Astrocyte (in vitro differentiated cells and primary cell): Measurements from ENCODE around the gene LRRC8A. TPM values are rescaled to one million over a fixed set of nuclear protein-coding genes. Genes with fewer than 3 reads are reported as not detected.
"Not testable (repeated sequence)": the region's sequence is repeated elsewhere in the genome, so short reads cannot be mapped to it uniquely, and the experiment has no call there.

Experiments used
- DNase-seq: peaks from one replicate; pipeline ENCODE4 v3.0.0-alpha.2; 2010; ENCODE audit warnings: low read depth
- FAIRE-seq: peaks from 2 replicates; lab custom pipeline; 2011; peaks lifted over from hg19 to GRCh38; lab: Jason Lieb, UNC
- H2AFZ ChIP-seq: 2 replicates; pipeline ENCODE4 v1.6.0; 2012; ENCODE audit warnings: low read depth, low read length, inconsistent platforms
- H3K27ac ChIP-seq: 2 replicates; pipeline ENCODE4 v1.5.1; 2011; ENCODE audit warnings: low read depth, low read length, inconsistent platforms
- H3K27me3 ChIP-seq: 2 replicates; pipeline ENCODE4 v1.6.0; 2011; ENCODE audit warnings: low read length, inconsistent platforms; ENCODE audit not compliant: insufficient read depth
- H3K36me3 ChIP-seq: 2 replicates; pipeline ENCODE4 v1.5.1; 2011; ENCODE audit warnings: low read length, inconsistent platforms; ENCODE audit not compliant: insufficient read depth
- H3K4me1 ChIP-seq: 2 replicates; pipeline ENCODE4 v1.5.1; 2011; ENCODE audit warnings: low read length, inconsistent platforms; ENCODE audit not compliant: insufficient read depth
- H3K4me2 ChIP-seq: 2 replicates; pipeline ENCODE4 v1.6.0; 2012; ENCODE audit warnings: low read length, inconsistent platforms
- H3K4me3 ChIP-seq: 2 replicates; pipeline ENCODE4 v1.5.1; 2011; ENCODE audit warnings: low read depth, mild to moderate bottlenecking, low read length, inconsistent platforms; ENCODE audit not compliant: insufficient read depth
- H3K79me2 ChIP-seq: 2 replicates; pipeline ENCODE4 v1.6.0; 2012; ENCODE audit warnings: mild to moderate bottlenecking, low read length, inconsistent platforms; ENCODE audit not compliant: insufficient read depth
- H3K9ac ChIP-seq: 2 replicates; pipeline ENCODE4 v1.6.0; 2012; ENCODE audit warnings: mild to moderate bottlenecking, low read length, inconsistent platforms
- H3K9me3 ChIP-seq: 2 replicates; pipeline ENCODE4 v1.5.1; 2012; ENCODE audit warnings: low read depth, mild to moderate bottlenecking, low read length, inconsistent platforms; ENCODE audit not compliant: insufficient read depth
- H4K20me1 ChIP-seq: 2 replicates; pipeline ENCODE4 v1.6.0; 2012; ENCODE audit warnings: low read length, inconsistent platforms; ENCODE audit not compliant: insufficient read depth
- H3K27ac Mint-ChIP-seq: one replicate; pipeline ENCODE4 v1.8.0; 2021; ENCODE audit warnings: mild to moderate bottlenecking, mixed read lengths; ENCODE audit not compliant: unreplicated experiment
- H3K27me3 Mint-ChIP-seq: one replicate; pipeline ENCODE4 v1.8.0; 2021; ENCODE audit warnings: low read depth, mixed read lengths; ENCODE audit not compliant: unreplicated experiment
- H3K36me3 Mint-ChIP-seq: one replicate; pipeline ENCODE4 v1.8.0; 2021; ENCODE audit warnings: low read depth, mixed read lengths; ENCODE audit not compliant: unreplicated experiment
- H3K4me1 Mint-ChIP-seq: one replicate; pipeline ENCODE4 v1.8.0; 2021; ENCODE audit warnings: low read depth, mixed read lengths; ENCODE audit not compliant: unreplicated experiment
- H3K4me3 Mint-ChIP-seq: one replicate; pipeline ENCODE4 v1.8.0; 2021; ENCODE audit warnings: mild to moderate bottlenecking, moderate library complexity, mixed read lengths; ENCODE audit not compliant: unreplicated experiment
- H3K9me3 Mint-ChIP-seq: one replicate; pipeline ENCODE4 v1.8.0; 2021; ENCODE audit warnings: mild to moderate bottlenecking, mixed read lengths; ENCODE audit not compliant: unreplicated experiment
- EZH2 ChIP-seq: IDR thresholded peaks from 2 replicates; pipeline ENCODE4 v1.6.1; 2012; ENCODE audit warnings: mild to moderate bottlenecking, low read length, inconsistent platforms; ENCODE audit not compliant: insufficient read depth
- total RNA-seq: library from RNA; stranded (reverse); gene quantifications from 2 replicates; pipeline ENCODE4 v1.2.1, GENCODE V29; 2021
- TF ChIP-seq, protein P1 (sequence below): IDR thresholded peaks from 2 replicates; pipeline ENCODE4 v1.5.1; 2011; ENCODE audit warnings: low read depth, mild to moderate bottlenecking, inconsistent platforms, low read length, moderate library complexity; ENCODE audit not compliant: insufficient read depth

LRRC8A gene
- total RNA-seq, 1 donor from 2014 or later: 103 TPM

DNA sequence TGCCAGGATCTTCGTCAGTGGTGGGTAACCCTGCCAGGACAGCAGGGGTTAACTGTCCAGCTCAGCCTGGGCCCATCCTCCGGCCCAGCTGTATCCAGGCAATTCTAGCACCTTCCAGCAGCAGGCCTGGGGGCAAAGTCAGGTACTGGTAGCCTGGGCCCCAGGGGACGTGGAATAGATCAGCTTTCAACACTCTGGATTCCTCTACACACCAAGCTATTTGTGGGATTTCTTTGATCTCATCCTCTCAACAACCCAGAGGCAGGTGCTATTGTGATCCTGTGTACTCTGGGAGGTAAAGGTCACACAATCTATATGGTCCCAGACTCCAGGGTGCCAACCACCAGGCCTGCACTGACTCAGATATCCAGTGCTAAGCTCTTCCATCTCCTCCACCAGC is 43.6 kb upstream of the LRRC8A start:
- no peak overlapping the region for H2AFZ ChIP-seq
- no peaks in the 10 kb centered on the region for H3K9me3 Mint-ChIP-seq
- H3K4me1 ChIP-seq: no peaks in the 10 kb centered on the region
- no peak overlapping the region for H3K4me3 ChIP-seq
- no peaks in the 10 kb centered on the region for H3K36me3 ChIP-seq
- H3K27ac ChIP-seq: no peak overlapping the region
- no peaks in the 10 kb centered on the region for H3K9me3 ChIP-seq
- FAIRE-seq: no peak
- peaks cover 16% of the 10 kb centered on the region for H3K36me3 Mint-ChIP-seq
- H4K20me1 ChIP-seq: peaks cover 3% of the 10 kb centered on the region
- H3K79me2 ChIP-seq: no peaks in the 10 kb centered on the region
- DNase-seq: no peak
- H3K9ac ChIP-seq: no peak overlapping the region
- no peaks in the 10 kb centered on the region for H3K27me3 Mint-ChIP-seq
- TF ChIP-seq, protein P1, sequence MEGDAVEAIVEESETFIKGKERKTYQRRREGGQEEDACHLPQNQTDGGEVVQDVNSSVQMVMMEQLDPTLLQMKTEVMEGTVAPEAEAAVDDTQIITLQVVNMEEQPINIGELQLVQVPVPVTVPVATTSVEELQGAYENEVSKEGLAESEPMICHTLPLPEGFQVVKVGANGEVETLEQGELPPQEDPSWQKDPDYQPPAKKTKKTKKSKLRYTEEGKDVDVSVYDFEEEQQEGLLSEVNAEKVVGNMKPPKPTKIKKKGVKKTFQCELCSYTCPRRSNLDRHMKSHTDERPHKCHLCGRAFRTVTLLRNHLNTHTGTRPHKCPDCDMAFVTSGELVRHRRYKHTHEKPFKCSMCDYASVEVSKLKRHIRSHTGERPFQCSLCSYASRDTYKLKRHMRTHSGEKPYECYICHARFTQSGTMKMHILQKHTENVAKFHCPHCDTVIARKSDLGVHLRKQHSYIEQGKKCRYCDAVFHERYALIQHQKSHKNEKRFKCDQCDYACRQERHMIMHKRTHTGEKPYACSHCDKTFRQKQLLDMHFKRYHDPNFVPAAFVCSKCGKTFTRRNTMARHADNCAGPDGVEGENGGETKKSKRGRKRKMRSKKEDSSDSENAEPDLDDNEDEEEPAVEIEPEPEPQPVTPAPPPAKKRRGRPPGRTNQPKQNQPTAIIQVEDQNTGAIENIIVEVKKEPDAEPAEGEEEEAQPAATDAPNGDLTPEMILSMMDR: no peak
- TF ChIP-seq EZH2: no peak
- no peak overlapping the region for H3K4me2 ChIP-seq
- no peak overlapping the region for H3K4me3 Mint-ChIP-seq
- H3K4me1 Mint-ChIP-seq: no peaks in the 10 kb centered on the region
- H3K27ac Mint-ChIP-seq: no peak overlapping the region
- H3K27me3 ChIP-seq: no peaks in the 10 kb centered on the region

- TF ChIP-seq EZH2: no peak
- TF ChIP-seq, protein P1: no peak
- H3K27ac Mint-ChIP-seq: no peak overlapping the region
- no peak for FAIRE-seq
These were observed 41.4 kb upstream of the LRRC8A start for GRCh38 chr9:128840524-128840923.

DNA sequence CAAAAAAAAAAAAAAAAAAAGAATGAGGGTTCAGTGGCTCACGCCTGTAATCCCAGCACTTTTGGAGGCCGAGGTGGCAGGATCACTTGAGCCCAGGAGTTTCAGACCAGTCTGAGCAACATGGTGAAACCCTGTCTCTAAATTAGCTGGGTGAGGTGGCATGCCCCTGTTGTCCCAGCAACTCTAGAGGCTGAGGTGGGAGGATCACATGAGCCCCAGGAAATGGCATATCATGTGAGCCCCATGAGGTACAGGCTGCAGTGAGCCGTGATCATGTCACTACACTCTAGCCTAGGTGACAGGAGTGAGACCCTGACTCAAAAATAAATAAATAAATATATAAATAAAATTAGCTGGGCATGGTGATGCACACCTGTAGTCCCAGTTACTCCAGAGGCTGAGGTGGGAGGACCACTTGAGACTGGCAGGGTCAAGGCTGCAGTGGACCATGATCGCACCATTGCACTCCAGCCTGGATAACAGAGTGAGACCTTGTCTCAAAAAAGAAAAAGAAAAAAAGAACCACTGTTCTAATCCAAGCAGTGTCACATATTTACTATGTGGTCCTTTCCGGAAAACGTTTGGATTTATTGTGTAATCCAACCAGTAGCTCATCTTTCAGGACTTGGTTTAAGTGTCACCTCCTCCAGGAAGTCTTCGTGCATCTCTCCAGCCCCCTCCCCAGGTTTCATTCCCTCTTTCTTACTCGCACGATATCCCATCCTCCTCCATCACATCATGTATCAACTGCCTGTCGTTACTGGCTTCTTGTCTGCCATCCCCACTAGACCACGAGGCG is 40.0 kb upstream of the LRRC8A start:
- H3K9me3 ChIP-seq: no peaks in the 10 kb centered on the region
- H3K36me3 Mint-ChIP-seq: peaks cover 12% of the 10 kb centered on the region
- no peaks in the 10 kb centered on the region for H3K27me3 Mint-ChIP-seq
- no peak overlapping the region for H3K9ac ChIP-seq
- no peaks in the 10 kb centered on the region for H3K79me2 ChIP-seq
- no peak overlapping the region for H3K27ac Mint-ChIP-seq
- H3K4me2 ChIP-seq: no peak overlapping the region
- peaks cover 5% of the 10 kb centered on the region for H4K20me1 ChIP-seq
- H3K4me3 Mint-ChIP-seq: no peak overlapping the region
- FAIRE-seq (no peak), DNase-seq (no peak)
- H3K4me1 Mint-ChIP-seq: no peaks in the 10 kb centered on the region
- H3K4me3 ChIP-seq: no peak overlapping the region
- no peaks in the 10 kb centered on the region for H3K9me3 Mint-ChIP-seq
- no peaks in the 10 kb centered on the region for H3K36me3 ChIP-seq
- H2AFZ ChIP-seq: no peak overlapping the region
- H3K4me1 ChIP-seq: no peaks in the 10 kb centered on the region
- H3K27me3 ChIP-seq: no peaks in the 10 kb centered on the region
- TF ChIP-seq EZH2: no peak
- TF ChIP-seq, protein P1: no peak
- H3K27ac ChIP-seq: no peak overlapping the region

More at GRCh38 chr9:128840524-128840923, 41.4 kb upstream of the LRRC8A start:
- Mint-ChIP-seq H3K4me1 (no peaks in the 10 kb centered on the region), H3K36me3 (peaks cover 14% of the 10 kb centered on the region), H3K27me3 (no peaks in the 10 kb centered on the region), H3K4me3 (no peak overlapping the region), H3K9me3 (no peaks in the 10 kb centered on the region)
- Histone ChIP-seq H3K27me3 (no peaks in the 10 kb centered on the region), H3K79me2 (no peaks in the 10 kb centered on the region), H3K9ac (no peak overlapping the region), H3K4me3 (no peak overlapping the region), H3K27ac (no peak overlapping the region), H3K4me1 (no peaks in the 10 kb centered on the region), H3K36me3 (no peaks in the 10 kb centered on the region), H3K4me2 (no peak overlapping the region), H2AFZ (no peak overlapping the region), H3K9me3 (no peaks in the 10 kb centered on the region), H4K20me1 (peaks cover 3% of the 10 kb centered on the region)
- no peak for DNase-seq

DNA sequence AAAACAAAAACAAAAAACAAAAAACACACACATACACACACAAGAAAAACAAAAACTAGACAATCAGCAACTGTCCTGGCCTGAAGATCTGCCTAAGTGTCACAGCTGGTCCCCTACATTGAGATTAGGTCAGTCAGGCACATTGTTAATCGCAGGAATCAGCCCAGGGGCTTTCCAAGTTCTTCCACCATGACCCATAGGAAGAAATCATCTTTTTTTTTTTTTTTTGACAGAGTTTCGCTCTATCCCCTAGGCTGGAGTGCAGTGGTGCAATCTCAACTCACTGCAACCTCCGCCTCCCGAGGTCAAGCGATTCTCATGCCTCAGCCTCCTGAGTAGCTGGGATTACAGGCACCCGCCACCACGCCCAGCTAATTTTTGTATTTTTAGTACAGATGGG is 38.8 kb upstream of the LRRC8A start:
- H3K9me3 Mint-ChIP-seq, H3K4me3 ChIP-seq, H3K27me3 ChIP-seq, H3K4me1 ChIP-seq, H3K79me2 ChIP-seq, H3K4me2 ChIP-seq, H3K27ac Mint-ChIP-seq, H2AFZ ChIP-seq, FAIRE-seq, H3K9ac ChIP-seq, H3K9me3 ChIP-seq, H3K4me3 Mint-ChIP-seq, H3K36me3 ChIP-seq, H3K4me1 Mint-ChIP-seq, DNase-seq, H3K27ac ChIP-seq, H3K27me3 Mint-ChIP-seq, H4K20me1 ChIP-seq: not testable (repeated sequence)
- peaks cover 14% of the 10 kb centered on the region for H3K36me3 Mint-ChIP-seq
